ENCODE measurements around the gene CACNG4. TPM values are rescaled to one million over a fixed set of nuclear protein-coding genes. Genes with fewer than 3 reads are reported as not detected.

The CACNG4 gene
- total and polyA plus RNA-seq, 9 of the 15 experiments (the other 6 are each of a cell fraction or from before 2014, with no cell fraction given): 0.07 TPM; not detected in 8

- BruUV-seq (replicated peaks): no TSS peak
- FAIRE-seq (no peak), ATAC-seq (no peak), DNase-seq (ENCODE audit: extremely low read depth in 1 of 4, low spot score in 3 of 4) (no peak)
- Histone ChIP-seq H3K9me1 (ENCODE audit: control insufficient read depth, insufficient read depth, low read length) (no peaks in the 10 kb centered on the region), H3K4me1 (replicated peaks in 1 of 2; ENCODE audit: control insufficient read depth in 2 of 2, insufficient read depth in 2 of 2, low read length in 2 of 2) (peaks cover 0 to 3% of the 10 kb centered on the region in 2 experiments; a peak in 1 of 5 replicates), H3K27ac (ENCODE audit: extremely low read depth, low read depth, low read length) (no peak overlapping the region), H3K4me3 (no peak overlapping the region), H3K79me2 (ENCODE audit: control insufficient read depth, insufficient read depth, low read length) (no peaks in the 10 kb centered on the region), H3K36me3 (ENCODE audit: control insufficient read depth, insufficient read depth, low read length) (no peaks in the 10 kb centered on the region), H3K9ac (ENCODE audit: insufficient read depth in 1 of 2, low read depth in 2 of 2, low read length in 2 of 2) (no peak overlapping the region), H3K4me2 (ENCODE audit: insufficient read depth, low read length) (no peak overlapping the region), H4K20me1 (replicated peaks; ENCODE audit: control insufficient read depth, insufficient read depth, low read length) (0 out of 2 replicates have a peak, but pooled peaks cover 7% of the 10 kb centered on the region), H3K27me3 (ENCODE audit: control insufficient read depth in 2 of 2, insufficient read depth in 2 of 2, low read length in 2 of 2) (peaks cover 18 to 59% of the 10 kb centered on the region in 2 experiments), H2AFZ (ENCODE audit: low read depth, low read length) (no peak overlapping the region), H3K9me3 (replicated peaks; ENCODE audit: control insufficient read depth, insufficient read depth, low read depth, low read length) (no peaks in the 10 kb centered on the region)
- in situ Hi-C loops (cut with MboI): no loop called here
- intact Hi-C loops (cut with micrococcal nuclease): no loop called here
- ChIA-PET POLR2A (interaction anchor here (1.1 kb wide), 1 partner anchor 11 kb away, joined by 5 read pairs; no protein-coding TSS in a partner anchor), CTCF (ENCODE audit: low intra/inter-chr PET ratio) (no interaction called here)
- TF ChIP-seq KLF10 (CRISPR knock-in tag; IDR thresholded peaks at IDR 0.05): no peak
- no peak for TF ChIP-seq MTA3 (IDR thresholded peaks at IDR 0.05; ENCODE audit: borderline replicate concordance)
- TF ChIP-seq PHF21A (IDR thresholded peaks at IDR 0.05; ENCODE audit: borderline replicate concordance, low read depth): no peak
- no peak for TF ChIP-seq JUNB (CRISPR knock-in tag; conservative IDR thresholded peaks at IDR 0.05)
- TF ChIP-seq BCOR (IDR thresholded peaks at IDR 0.05): no peak
- no peak for TF ChIP-seq CBX5 (IDR thresholded peaks at IDR 0.05; ENCODE audit: borderline replicate concordance, low read depth)
- TF ChIP-seq ZBTB26 (CRISPR knock-in tag; IDR thresholded peaks at IDR 0.05): no peak
- no peak for TF ChIP-seq CREM (IDR thresholded peaks at IDR 0.05; ENCODE audit: low read depth)
- no peak for TF ChIP-seq MYBL2 (IDR thresholded peaks at IDR 0.05; ENCODE audit: low read depth)
- TF ChIP-seq MYBL2 (CRISPR knock-in tag; IDR thresholded peaks at IDR 0.05; ENCODE audit: borderline replicate concordance): no peak
- TF ChIP-seq ZNF586 (CRISPR knock-in tag; conservative IDR thresholded peaks at IDR 0.05): no peak
- TF ChIP-seq TARDBP (IDR thresholded peaks at IDR 0.05): no peak
- TF ChIP-seq ZNF589 (CRISPR knock-in tag; IDR thresholded peaks at IDR 0.05; ENCODE audit: low read depth): no peak
- TF ChIP-seq MTA2 (IDR thresholded peaks at IDR 0.05; ENCODE audit: low read depth): no peak
- no peak for TF ChIP-seq ZNF324 (CRISPR knock-in tag; IDR thresholded peaks at IDR 0.05)
- TF ChIP-seq RBM22 (IDR thresholded peaks at IDR 0.05; ENCODE audit: low read depth, low read length, poor library complexity, severe bottlenecking): no peak
- WGBS (ENCODE audit: insufficient coverage, low coverage, missing lambda C conversion rate): 0% methylated on average over 5 of the region's 6 CpGs
These were observed 6.3 kb downstream of the CACNG4 start for GRCh38 chr17:66970797-66971196.

Measured in K562 (cell line).